GM23338 (cell line): ENCODE measurements around the gene ABHD12.

Source experiments
- EZH2 ChIP-seq: fragments of 200-600 bp; sonication (generic); IDR thresholded peaks from one replicate; pipeline ENCODE4 v1.8.0; 2017; ENCODE audit warnings: antibody characterized with exemption, mild to moderate bottlenecking, low read depth; ENCODE audit not compliant: unreplicated experiment
- EZH2phosphoT487 ChIP-seq: fragments of 200-600 bp; sonication (generic); IDR thresholded peaks from one replicate; pipeline ENCODE4 v1.8.1; 2018; ENCODE audit warnings: antibody characterized with exemption; ENCODE audit not compliant: unreplicated experiment
- JUNB ChIP-seq: IDR thresholded peaks from one replicate; pipeline ENCODE4 v1.6.1; 2016; ENCODE audit warnings: antibody characterized with exemption; ENCODE audit not compliant: unreplicated experiment
- POLR2AphosphoS5 ChIP-seq: IDR thresholded peaks from 2 replicates; pipeline ENCODE4 v1.6.1; 2016; ENCODE audit warnings: antibody characterized with exemption, low read depth
- TF ChIP-seq, protein P1 (sequence below), 2 experiments: fragments of 200-600 bp in 1 of 2; sonication (generic) in 1 of 2; conservative IDR thresholded peaks; 2 replicates each; pipeline versions ENCODE4 v1.5.1 to v1.6.1; 2016 to 2017; ENCODE audit warnings: antibody characterized with exemption in 2 of 2, low read depth in 2 of 2, mild to moderate bottlenecking in 2 of 2, moderate library complexity in 1 of 2
- TF ChIP-seq, protein P2 (sequence below): IDR thresholded peaks from 2 replicates; pipeline ENCODE4 v1.6.1; 2016; ENCODE audit warnings: antibody characterized with exemption

DNA sequence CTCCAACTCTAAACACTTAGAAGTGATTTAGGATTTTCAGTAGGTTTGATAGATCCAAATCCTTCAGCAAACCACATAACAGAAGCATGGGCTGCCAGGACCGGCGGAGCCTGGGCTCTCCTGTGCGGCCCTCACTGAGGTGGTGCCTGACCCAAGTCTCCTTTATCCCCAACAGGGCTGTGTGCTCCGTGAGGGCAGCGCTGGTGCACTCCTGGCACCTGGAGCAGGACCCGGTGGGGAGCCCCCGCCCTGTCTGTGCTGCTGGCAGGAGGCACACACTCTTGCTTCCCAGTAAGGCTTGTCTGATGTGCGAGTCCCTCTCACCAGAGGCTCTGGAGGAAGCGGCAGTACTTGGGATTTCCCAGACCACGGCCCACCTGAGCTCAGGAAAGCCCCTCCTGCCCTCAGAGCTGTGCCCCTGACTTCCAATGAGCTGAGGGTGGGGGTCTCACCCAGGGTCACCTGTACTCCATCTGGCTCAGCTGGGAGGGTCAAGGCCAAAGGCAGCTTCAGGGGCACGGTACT lies 86.5 kb downstream of the ABHD12 start:
- TF ChIP-seq, protein P1, sequence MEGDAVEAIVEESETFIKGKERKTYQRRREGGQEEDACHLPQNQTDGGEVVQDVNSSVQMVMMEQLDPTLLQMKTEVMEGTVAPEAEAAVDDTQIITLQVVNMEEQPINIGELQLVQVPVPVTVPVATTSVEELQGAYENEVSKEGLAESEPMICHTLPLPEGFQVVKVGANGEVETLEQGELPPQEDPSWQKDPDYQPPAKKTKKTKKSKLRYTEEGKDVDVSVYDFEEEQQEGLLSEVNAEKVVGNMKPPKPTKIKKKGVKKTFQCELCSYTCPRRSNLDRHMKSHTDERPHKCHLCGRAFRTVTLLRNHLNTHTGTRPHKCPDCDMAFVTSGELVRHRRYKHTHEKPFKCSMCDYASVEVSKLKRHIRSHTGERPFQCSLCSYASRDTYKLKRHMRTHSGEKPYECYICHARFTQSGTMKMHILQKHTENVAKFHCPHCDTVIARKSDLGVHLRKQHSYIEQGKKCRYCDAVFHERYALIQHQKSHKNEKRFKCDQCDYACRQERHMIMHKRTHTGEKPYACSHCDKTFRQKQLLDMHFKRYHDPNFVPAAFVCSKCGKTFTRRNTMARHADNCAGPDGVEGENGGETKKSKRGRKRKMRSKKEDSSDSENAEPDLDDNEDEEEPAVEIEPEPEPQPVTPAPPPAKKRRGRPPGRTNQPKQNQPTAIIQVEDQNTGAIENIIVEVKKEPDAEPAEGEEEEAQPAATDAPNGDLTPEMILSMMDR (conservative IDR thresholded peaks at IDR 0.05; ENCODE audit: low read depth in 2 of 2) = no peak
- TF ChIP-seq POLR2AphosphoS5 = no peak
- TF ChIP-seq JUNB = no peak
- no peak for TF ChIP-seq EZH2
- no peak for TF ChIP-seq EZH2phosphoT487
- TF ChIP-seq, protein P2, sequence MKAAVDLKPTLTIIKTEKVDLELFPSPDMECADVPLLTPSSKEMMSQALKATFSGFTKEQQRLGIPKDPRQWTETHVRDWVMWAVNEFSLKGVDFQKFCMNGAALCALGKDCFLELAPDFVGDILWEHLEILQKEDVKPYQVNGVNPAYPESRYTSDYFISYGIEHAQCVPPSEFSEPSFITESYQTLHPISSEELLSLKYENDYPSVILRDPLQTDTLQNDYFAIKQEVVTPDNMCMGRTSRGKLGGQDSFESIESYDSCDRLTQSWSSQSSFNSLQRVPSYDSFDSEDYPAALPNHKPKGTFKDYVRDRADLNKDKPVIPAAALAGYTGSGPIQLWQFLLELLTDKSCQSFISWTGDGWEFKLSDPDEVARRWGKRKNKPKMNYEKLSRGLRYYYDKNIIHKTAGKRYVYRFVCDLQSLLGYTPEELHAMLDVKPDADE = no peak
